Endothelial cell of umbilical vein (primary cell): ENCODE measurements around the gene ADARB2. TPM values are rescaled to one million over a fixed set of nuclear protein-coding genes. Genes with fewer than 3 reads are reported as not detected.

Experiments
- BruUV-seq: library from RNA; stranded (reverse); fragments of 400-500 nt; replicated peaks from 2 replicates; lab custom pipeline; 2021; lab: Mats Ljungman, UMichigan
- CTCF ChIA-PET: fragments of 300-600, 350-600 bp; sonication (Branson Sonifier 250); formaldehyde crosslinking; loops from one replicate; lab custom pipeline; 2021; ENCODE audit warnings: antibody characterized with exemption, inconsistent platforms; lab: Charles Lee
- POLR2A ChIA-PET: fragments of 300-600, 350-600 bp; sonication (Branson Sonifier 250); formaldehyde crosslinking; loops from one replicate; lab custom pipeline; 2021; ENCODE audit warnings: antibody characterized with exemption, inconsistent platforms; lab: Charles Lee
- DNase-seq: peaks from one replicate; pipeline ENCODE4 v3.0.0-alpha.2; 2011; ENCODE audit warnings: low read depth, low spot score
- FAIRE-seq: peaks from 2 replicates; lab custom pipeline; 2011; peaks lifted over from hg19 to GRCh38; lab: Jason Lieb, UNC
- H2AFZ ChIP-seq: 2 replicates; pipeline ENCODE4 v1.6.0; 2012; ENCODE audit warnings: low read depth, low read length, control low read depth, inconsistent platforms
- H3K27ac ChIP-seq: 2 replicates; pipeline ENCODE4 v1.5.1; 2011; ENCODE audit warnings: low read depth, mild to moderate bottlenecking, control low read depth, low read length, moderate library complexity; ENCODE audit not compliant: insufficient read depth
- H3K27me3 ChIP-seq, 2 experiments: 2 replicates each; pipeline versions ENCODE4 v1.6.0 to v1.6.1; 2011; ENCODE audit warnings: low read length in 2 of 2, mixed read lengths in 1 of 2; ENCODE audit not compliant: control insufficient read depth in 2 of 2, insufficient read depth in 2 of 2
- H3K36me3 ChIP-seq, 2 experiments: 2 replicates in 1 of 2; 3 replicates in 1 of 2; pipeline ENCODE4 v1.5.1; 2011; ENCODE audit warnings: low read length in 2 of 2, mild to moderate bottlenecking in 1 of 2, moderate library complexity in 1 of 2; ENCODE audit not compliant: control insufficient read depth in 2 of 2, insufficient read depth in 2 of 2; ENCODE audit errors: extremely low read depth in 1 of 2
- H3K4me1 ChIP-seq: 3 replicates; pipeline ENCODE4 v1.5.1; 2011; ENCODE audit warnings: mild to moderate bottlenecking, low read length; ENCODE audit not compliant: control insufficient read depth, insufficient read depth; ENCODE audit errors: extremely low read depth
- H3K4me2 ChIP-seq: 2 replicates; pipeline ENCODE4 v1.6.1; 2011; ENCODE audit warnings: low read length, control low read depth, mixed read lengths; ENCODE audit not compliant: insufficient read depth
- H3K4me3 ChIP-seq, 3 experiments: fragments of 200-600 bp in 1 of 3; sonication (generic), shearing (Covaris generic) in 1 of 3; replicated peaks in 1 of 3; 2 replicates each; pipeline ENCODE4 v1.5.1; 2011 to 2016; ENCODE audit warnings: control low read depth in 3 of 3, low read length in 3 of 3, mild to moderate bottlenecking in 2 of 3, inconsistent platforms in 1 of 3, low read depth in 1 of 3, moderate library complexity in 1 of 3; ENCODE audit not compliant: insufficient read depth in 1 of 3
- H3K79me2 ChIP-seq: 2 replicates; pipeline ENCODE4 v1.6.0; 2012; ENCODE audit warnings: low read length, inconsistent platforms; ENCODE audit not compliant: control insufficient read depth, insufficient read depth
- H3K9ac ChIP-seq: replicated peaks from 2 replicates; pipeline ENCODE3; 2011; ENCODE audit warnings: low read length, control low read depth; ENCODE audit not compliant: insufficient read depth; ENCODE audit errors: extremely low read depth
- H3K9me1 ChIP-seq: replicated peaks from 3 replicates; pipeline ENCODE4 v1.6.0; 2011; ENCODE audit warnings: mild to moderate bottlenecking, low read length; ENCODE audit not compliant: control insufficient read depth, insufficient read depth; ENCODE audit errors: extremely low read depth
- H3K9me3 ChIP-seq: replicated peaks from 2 replicates; pipeline ENCODE4 v1.5.1; 2012; ENCODE audit warnings: low read length, inconsistent platforms; ENCODE audit not compliant: control insufficient read depth, insufficient read depth
- H4K20me1 ChIP-seq: replicated peaks from 2 replicates; pipeline ENCODE3; 2011; ENCODE audit warnings: mild to moderate bottlenecking, low read length; ENCODE audit not compliant: control insufficient read depth, insufficient read depth; ENCODE audit errors: extremely low read depth
- CTCF ChIP-seq, 2 donors: IDR thresholded peaks; 1 replicate in 1 of 2; 2 replicates in 1 of 2; pipeline ENCODE4 v1.5.1; 2011; ENCODE audit warnings: low read length in 2 of 2, mild to moderate bottlenecking in 2 of 2, moderate library complexity in 2 of 2, control low read depth in 1 of 2, inconsistent platforms in 1 of 2, low read depth in 1 of 2; ENCODE audit not compliant: insufficient read depth in 1 of 2; ENCODE audit errors: extremely low read depth in 1 of 2
- EZH2 ChIP-seq: IDR thresholded peaks from 2 replicates; pipeline ENCODE4 v1.6.1; 2012; ENCODE audit warnings: borderline replicate concordance, low read depth, mild to moderate bottlenecking, moderate library complexity, low read length, inconsistent platforms; ENCODE audit not compliant: severe bottlenecking
- FOS ChIP-seq: IDR thresholded peaks from 2 replicates; pipeline ENCODE4 v1.6.1; 2011; ENCODE audit warnings: mild to moderate bottlenecking, low read length, moderate library complexity, borderline replicate concordance; ENCODE audit not compliant: insufficient read depth
- GATA2 ChIP-seq: IDR thresholded peaks from 2 replicates; pipeline ENCODE4 v1.7.0; 2011; ENCODE audit warnings: low read depth, mild to moderate bottlenecking, moderate library complexity, mixed read lengths, low read length; ENCODE audit not compliant: insufficient read length, insufficient read depth
- JUN ChIP-seq: IDR thresholded peaks from 2 replicates; pipeline ENCODE4 v1.6.1; 2011; ENCODE audit warnings: borderline replicate concordance, low read depth; ENCODE audit not compliant: insufficient read length, insufficient read depth
- MYC ChIP-seq: IDR thresholded peaks from one replicate; pipeline ENCODE4 v1.6.1; 2011; ENCODE audit warnings: mild to moderate bottlenecking, low read depth, low read length
- POLR2A ChIP-seq: IDR thresholded peaks from 2 replicates; pipeline ENCODE4 v1.6.1; 2012; ENCODE audit warnings: low read depth, mild to moderate bottlenecking, control low read depth, low read length
- POLR2AphosphoS5 ChIP-seq: IDR thresholded peaks from 2 replicates; pipeline ENCODE4 v1.6.1; 2012; ENCODE audit warnings: low read depth, mild to moderate bottlenecking, control low read depth, low read length, moderate library complexity; ENCODE audit not compliant: insufficient read depth
- dilution Hi-C: fragments of 300-500 bp; cut with MboI; formaldehyde crosslinking; loops from one replicate; pipeline ENCODE4 v1.15.0; 2019; ENCODE audit warnings: low sequenced_read_pairs; ENCODE audit not compliant: extremely low pct_ligation_motif_present
- intact Hi-C: fragments of 100-400 bp; cut with micrococcal nuclease; formaldehyde crosslinking; loops from one replicate; pipeline ENCODE4 v1.10.0; 2022
- polyA plus RNA-seq, 4 experiments: library from polyadenylated mRNA; depleted of rRNA in 3 of 4; stranded (reverse) in 3 of 4; unstranded in 1 of 4; fragments of >200 nt; gene quantifications; 2 replicates each; pipeline versions ENCODE4 v1.2.1 to v1.2.3, GENCODE V29; 2011 to 2012; ENCODE audit warnings: missing spikeins in 1 of 4
- total RNA-seq: library from RNA; stranded (reverse); gene quantifications from 2 replicates; pipeline ENCODE4 v1.2.3, GENCODE V29; 2021
- TF ChIP-seq, protein P1 (sequence below): IDR thresholded peaks from 2 replicates; pipeline ENCODE4 v1.6.1; 2011; ENCODE audit not compliant: insufficient read depth, insufficient read length

ADARB2 gene
- total and polyA plus RNA-seq, 2 donors (not counting 3 experiments of a cell fraction or from before 2014, with no cell fraction given), result not detected

- Histone ChIP-seq H4K20me1 (no peaks in the 10 kb centered on the region), H3K4me1 (no peaks in the 10 kb centered on the region), H3K36me3 (no peaks in the 10 kb centered on the region), H3K9me1 (no peaks in the 10 kb centered on the region), H2AFZ (no peak overlapping the region), H3K27me3 (peaks cover 0 to 8% of the 10 kb centered on the region in 2 experiments), H3K27ac (no peak overlapping the region), H3K9ac (no peak overlapping the region), H3K4me2 (no peak overlapping the region), H3K4me3 (no peak overlapping the region), H3K79me2 (no peaks in the 10 kb centered on the region), H3K9me3 (no peaks in the 10 kb centered on the region)
- no peak for DNase-seq
- POLR2A ChIA-PET, result no interaction called here
- BruUV-seq, result no TSS peak
- dilution Hi-C loops, result no loop called here
- no peak for TF ChIP-seq MYC
- TF ChIP-seq POLR2AphosphoS5, result no peak
- TF ChIP-seq GATA2, result no peak
- TF ChIP-seq POLR2A, result no peak
- TF ChIP-seq EZH2, result no peak
- no peak for TF ChIP-seq FOS
- no peak for TF ChIP-seq JUN
- no peak for TF ChIP-seq CTCF (IDR thresholded peaks at IDR 0.05; ENCODE audit: extremely low read depth in 1 of 2, insufficient read depth in 1 of 2, low read depth in 1 of 2, low read length in 2 of 2)
- TF ChIP-seq, protein P1, sequence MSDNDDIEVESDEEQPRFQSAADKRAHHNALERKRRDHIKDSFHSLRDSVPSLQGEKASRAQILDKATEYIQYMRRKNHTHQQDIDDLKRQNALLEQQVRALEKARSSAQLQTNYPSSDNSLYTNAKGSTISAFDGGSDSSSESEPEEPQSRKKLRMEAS, result no peak
- intact Hi-C loops, result no loop called here
- CTCF ChIA-PET, result no interaction called here
- no peak for FAIRE-seq
Measured at GRCh38 chr10:1138529-1138928, 598.8 kb downstream of the ADARB2 start.
